GM12874 (cell line): ENCODE results near the gene MGAT2.

Experiments used
- CTCF ChIP-seq: IDR thresholded peaks from 2 replicates; pipeline ENCODE4 v1.5.1; 2011; ENCODE audit warnings: low read depth, mild to moderate bottlenecking, control low read depth, low read length, moderate library complexity; ENCODE audit not compliant: insufficient read depth

MGAT2 gene

GRCh38 chr14:49634547-49635334, 14.1 kb downstream of the MGAT2 start, which contains the start of gene DNAAF2:
TSS of gene DNAAF2 (minus strand) at chr14:49635244. CDS start at chr14:49635149, 95 bp downstream.
- no peak for TF ChIP-seq CTCF

- no peak for TF ChIP-seq CTCF
These were observed 16.3 kb downstream of the MGAT2 start for GRCh38 chr14:49636866-49637265.

GRCh38 chr14:49637534-49638078, 17.0 kb downstream of the MGAT2 start:
- TF ChIP-seq CTCF: no peak

GRCh38 chr14:49640540-49641417, 20.2 kb downstream of the MGAT2 start:
- TF ChIP-seq CTCF: no peak

GRCh38 chr14:49641697-49642129, 21.1 kb downstream of the MGAT2 start:
- no peak for TF ChIP-seq CTCF

GRCh38 chr14:49642163-49642562, 21.6 kb downstream of the MGAT2 start:
- TF ChIP-seq CTCF: no peak

- no peak for TF ChIP-seq CTCF
These were observed 32.9 kb downstream of the MGAT2 start for GRCh38 chr14:49653508-49653907.
